Measurements from ENCODE around the gene FKBP4.

FKBP4 gene

DNA sequence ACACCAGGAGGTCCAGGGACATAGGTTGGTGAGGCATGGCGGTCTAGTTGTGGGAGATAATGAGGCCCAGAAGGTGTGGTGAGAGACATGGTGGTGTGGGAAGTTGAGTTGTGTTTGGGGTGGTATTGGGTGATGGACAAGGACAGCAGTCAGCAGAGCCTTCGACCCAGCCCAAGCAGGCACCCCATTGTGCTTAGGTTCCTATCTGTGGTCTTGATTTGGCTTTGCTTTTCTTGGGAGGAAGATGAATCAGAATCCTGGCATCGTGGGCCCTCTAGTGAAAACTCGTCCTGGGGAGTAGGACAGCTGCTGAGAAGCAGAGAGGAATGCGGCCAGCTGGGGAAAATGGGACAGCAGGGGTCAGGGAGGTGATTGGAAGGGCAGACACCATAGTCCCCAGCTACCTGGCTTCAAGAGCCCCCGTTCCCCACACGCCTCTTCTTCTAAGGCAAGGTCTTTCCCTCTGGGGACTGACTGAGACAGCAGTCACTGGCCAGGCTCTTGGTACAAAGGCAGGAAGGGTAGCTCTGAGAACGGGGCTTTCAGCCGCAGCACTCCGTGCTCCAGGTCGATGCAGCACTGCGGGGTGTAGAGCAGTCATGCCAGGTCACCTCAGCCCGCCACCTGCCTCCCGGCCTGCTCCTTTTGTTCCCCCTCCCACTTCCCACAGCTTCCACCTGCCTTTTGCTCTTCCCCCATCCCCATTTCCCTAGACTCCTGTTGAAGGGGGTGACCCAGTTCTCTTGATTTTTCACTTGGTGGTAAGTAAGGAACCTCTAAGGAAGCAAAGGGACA, 32.1 kb downstream of the FKBP4 start:
- CTCF ChIA-PET = interaction anchor here (0.7 to 1.6 kb wide), 2 partner anchors 19 to 240 kb away, joined by 3 to 4 read pairs; no protein-coding TSS in a partner anchor

DNA sequence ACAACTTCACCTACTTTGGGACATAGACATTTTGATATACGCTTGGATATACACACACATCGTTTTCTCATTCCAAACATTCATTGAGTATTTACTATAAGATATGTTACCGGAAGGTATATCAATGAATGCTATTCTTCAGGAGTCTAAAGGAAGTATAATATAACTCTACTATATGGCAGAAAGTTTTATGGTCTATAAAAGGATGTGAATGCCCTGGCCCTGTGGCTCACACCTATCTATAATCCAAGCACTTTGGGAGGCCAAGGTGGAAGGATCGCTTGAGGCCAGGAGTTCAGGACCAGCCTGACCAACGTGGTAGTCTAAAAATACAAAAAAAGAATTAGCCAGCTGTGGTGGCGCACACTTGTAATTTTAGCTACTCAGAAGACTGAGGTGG, 34.5 kb downstream of the FKBP4 start:
- TF ChIP-seq, protein P1, sequence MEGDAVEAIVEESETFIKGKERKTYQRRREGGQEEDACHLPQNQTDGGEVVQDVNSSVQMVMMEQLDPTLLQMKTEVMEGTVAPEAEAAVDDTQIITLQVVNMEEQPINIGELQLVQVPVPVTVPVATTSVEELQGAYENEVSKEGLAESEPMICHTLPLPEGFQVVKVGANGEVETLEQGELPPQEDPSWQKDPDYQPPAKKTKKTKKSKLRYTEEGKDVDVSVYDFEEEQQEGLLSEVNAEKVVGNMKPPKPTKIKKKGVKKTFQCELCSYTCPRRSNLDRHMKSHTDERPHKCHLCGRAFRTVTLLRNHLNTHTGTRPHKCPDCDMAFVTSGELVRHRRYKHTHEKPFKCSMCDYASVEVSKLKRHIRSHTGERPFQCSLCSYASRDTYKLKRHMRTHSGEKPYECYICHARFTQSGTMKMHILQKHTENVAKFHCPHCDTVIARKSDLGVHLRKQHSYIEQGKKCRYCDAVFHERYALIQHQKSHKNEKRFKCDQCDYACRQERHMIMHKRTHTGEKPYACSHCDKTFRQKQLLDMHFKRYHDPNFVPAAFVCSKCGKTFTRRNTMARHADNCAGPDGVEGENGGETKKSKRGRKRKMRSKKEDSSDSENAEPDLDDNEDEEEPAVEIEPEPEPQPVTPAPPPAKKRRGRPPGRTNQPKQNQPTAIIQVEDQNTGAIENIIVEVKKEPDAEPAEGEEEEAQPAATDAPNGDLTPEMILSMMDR (IDR thresholded peaks at IDR 0.05; ENCODE audit: control extremely low read depth, extremely low read depth, low read depth, missing control alignments) = no peak
- ChIA-PET CTCF (no interaction called here), POLR2A (no interaction called here)
- DNase-seq (ENCODE audit: extremely low spot score) = no peak

More for the DNA sequence above, 32.1 kb downstream of the FKBP4 start:
- POLR2A ChIA-PET = no interaction called here
- TF ChIP-seq, protein P1 (IDR thresholded peaks at IDR 0.05; ENCODE audit: control extremely low read depth, extremely low read depth, low read depth, missing control alignments) = no peak
- DNase-seq (ENCODE audit: extremely low spot score) = no peak

DNA sequence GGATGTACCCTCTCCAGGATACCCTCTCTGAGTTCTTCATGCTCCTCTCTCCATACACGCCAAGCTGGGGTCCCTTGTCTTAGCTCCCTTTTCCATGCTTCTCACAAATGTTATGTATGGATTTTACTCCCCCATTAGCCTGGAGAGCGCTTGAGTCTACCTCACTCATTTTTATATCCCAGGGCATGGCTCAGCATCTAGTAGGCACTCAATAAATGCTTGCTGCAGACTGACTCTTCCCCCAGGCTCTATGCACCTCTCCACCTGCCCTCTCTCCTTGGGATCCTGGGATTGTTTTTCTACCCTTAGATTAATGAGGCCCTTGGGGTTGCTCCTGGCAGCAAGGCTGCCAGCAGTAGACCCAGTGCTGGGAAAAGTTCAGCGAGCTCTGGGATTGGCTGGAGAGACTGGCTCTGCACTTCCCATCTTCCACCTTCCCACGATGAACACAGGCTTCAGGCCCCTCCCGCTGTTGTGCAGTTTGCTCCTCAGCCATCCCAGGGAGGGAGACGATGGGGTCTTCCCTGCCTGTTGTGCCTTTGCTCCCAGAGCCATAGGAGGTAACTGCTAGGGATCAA, 37.9 kb downstream of the FKBP4 start:
- no peak for DNase-seq (ENCODE audit: extremely low spot score)
- TF ChIP-seq, protein P1 (IDR thresholded peaks at IDR 0.05; ENCODE audit: control extremely low read depth, extremely low read depth, low read depth, missing control alignments) = no peak
- ChIA-PET CTCF (interaction anchor here (1.0 to 2.0 kb wide), 3 partner anchors 10 to 21 kb away, joined by 3 to 10 read pairs (median 4); no protein-coding TSS in a partner anchor), POLR2A (no interaction called here)

DNA sequence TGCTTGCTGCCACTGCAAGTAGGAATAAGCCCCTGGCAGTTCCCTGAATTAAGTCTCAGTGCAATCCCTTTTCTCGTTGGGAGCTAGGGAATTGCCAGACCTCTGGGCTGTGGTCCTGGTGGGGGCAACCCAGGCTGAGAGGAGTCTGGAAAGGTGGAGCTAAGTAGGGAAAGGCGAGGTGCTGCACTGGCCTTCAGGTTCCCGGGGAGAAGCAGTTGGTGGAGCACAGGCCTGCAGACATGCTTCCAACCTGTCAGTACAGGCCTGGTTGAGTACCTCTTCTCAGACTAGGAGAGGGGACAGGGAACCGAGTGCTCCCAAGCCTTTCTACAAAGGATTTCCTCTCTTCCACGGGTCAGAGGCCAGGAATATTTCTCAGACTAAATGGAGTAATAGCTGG, 38.6 kb downstream of the FKBP4 start:
- ChIA-PET POLR2A (no interaction called here), CTCF (interaction anchor here (1.0 to 2.0 kb wide), 4 partner anchors 8 to 21 kb away, joined by 3 to 10 read pairs (median 4); no protein-coding TSS in a partner anchor)
- no peak for DNase-seq (ENCODE audit: extremely low spot score)
- TF ChIP-seq, protein P1 (IDR thresholded peaks at IDR 0.05; ENCODE audit: control extremely low read depth, extremely low read depth, low read depth, missing control alignments) = no peak

DNA sequence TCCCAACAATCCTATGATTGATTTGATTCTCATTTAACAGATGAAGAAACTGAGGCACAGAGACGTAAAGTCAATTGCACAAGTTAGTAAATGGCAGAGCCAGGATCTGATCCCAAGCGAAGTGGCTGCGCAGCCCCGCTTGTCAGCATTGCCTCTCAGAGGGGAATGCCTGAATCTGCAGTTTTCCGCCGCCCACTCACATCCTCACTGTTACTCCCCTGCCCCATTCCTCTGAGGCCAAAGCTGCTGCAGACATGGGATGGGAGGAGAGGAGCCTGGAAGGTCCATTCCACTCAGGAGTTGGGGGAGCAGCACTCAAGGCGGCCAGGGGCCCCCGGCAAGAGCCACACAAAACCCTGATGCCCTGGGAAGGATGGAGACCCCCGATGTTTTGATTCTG, 39.0 kb downstream of the FKBP4 start:
- DNase-seq (ENCODE audit: extremely low spot score) = no peak
- TF ChIP-seq, protein P1 (IDR thresholded peaks at IDR 0.05; ENCODE audit: control extremely low read depth, extremely low read depth, low read depth, missing control alignments) = no peak
- CTCF ChIA-PET = interaction anchor here (1.0 to 3.3 kb wide), 5 partner anchors 9 to 20 kb away, joined by 3 to 11 read pairs (median 4); no protein-coding TSS in a partner anchor
- POLR2A ChIA-PET = no interaction called here

DNA sequence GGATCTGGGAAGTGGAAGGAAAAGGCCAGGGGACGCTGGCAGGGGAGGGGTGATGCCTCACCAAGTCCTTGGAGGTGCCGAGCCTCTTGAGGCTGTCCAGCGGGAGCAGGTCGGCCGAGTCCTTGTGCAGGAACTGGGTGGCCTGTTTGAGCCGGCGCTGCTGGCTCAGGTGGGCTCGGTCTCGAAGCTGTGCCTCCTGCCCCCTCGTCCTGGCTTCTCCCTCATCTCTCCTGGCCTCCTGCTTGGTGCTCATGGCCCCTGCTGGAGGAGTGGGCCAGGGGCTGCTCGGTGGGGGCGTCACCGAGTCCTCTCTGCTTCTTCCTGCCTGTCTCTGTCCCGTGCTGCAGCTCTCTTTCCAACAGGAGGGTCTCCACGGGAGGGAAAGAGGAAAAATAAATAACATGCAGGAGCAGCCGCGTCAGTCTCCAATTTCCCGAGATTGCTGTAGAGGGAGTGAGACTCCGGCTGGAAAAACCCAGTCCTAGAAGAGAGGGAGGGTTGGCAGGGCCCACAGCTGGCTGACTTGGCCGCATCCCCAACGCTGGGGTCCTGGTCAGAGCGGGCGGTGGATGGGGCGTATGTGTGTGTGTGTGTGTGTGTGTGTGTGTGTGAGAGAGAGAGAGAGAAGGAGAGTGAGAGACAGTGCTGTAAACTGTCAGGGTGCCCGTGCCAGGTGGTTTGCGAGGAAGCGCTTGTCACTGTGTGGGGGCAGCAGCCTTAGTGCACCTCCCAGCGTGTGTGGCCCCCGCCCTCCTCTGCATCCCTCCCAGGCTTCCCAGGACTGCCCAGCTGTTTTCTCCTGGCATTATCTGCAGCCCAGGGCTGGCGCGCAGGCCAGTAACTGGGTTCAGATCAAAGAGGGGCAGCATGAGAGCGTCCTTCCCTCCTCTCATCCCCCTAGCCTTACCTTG, 40.1 kb downstream of the FKBP4 start, which contains the start of gene NRIP2:
NRIP2 (minus strand) TSS at position 455 of the 911 bp plus-strand sequence; CDS start at position 403, 52 bp downstream.
- POLR2A ChIA-PET = no interaction called here
- DNase-seq (ENCODE audit: extremely low spot score) = no peak
- TF ChIP-seq, protein P1 (IDR thresholded peaks at IDR 0.05; ENCODE audit: control extremely low read depth, extremely low read depth, low read depth, missing control alignments) = no peak
- CTCF ChIA-PET = interaction anchor here (1.3 to 3.3 kb wide), 3 partner anchors 19 to 23 kb away, joined by 3 to 11 read pairs (median 4); no protein-coding TSS in a partner anchor
